Measurements from ENCODE around the gene RNF220.

RNF220 gene

DNA sequence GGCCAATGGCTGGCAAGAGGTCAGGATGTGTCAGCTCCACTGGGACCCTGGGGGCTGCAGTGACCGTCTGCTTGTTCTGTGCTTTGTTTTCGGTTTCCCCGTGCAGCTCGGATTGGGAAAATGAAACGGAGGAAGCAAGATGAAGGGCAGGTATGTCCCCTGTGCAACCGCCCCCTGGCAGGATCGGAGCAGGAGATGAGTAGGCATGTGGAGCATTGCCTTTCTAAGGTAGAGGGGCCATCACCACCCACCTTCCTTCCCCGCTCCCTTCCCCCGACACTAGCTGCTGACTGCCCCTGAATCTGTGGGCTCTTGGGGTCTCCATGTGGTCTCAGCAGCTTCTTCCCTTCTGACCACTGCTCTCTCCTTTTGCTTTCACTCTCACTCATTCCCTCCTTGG is 230.4 kb downstream of the RNF220 start:
- no peaks in the 10 kb centered on the region for H3K9me3 ChIP-seq (ENCODE audit: low read length)
- H3K4me3 ChIP-seq (ENCODE audit: low read depth, low read length, poor library complexity, severe bottlenecking): no peak overlapping the region
- H2AFZ ChIP-seq (ENCODE audit: low read length): no peak overlapping the region
- no peaks in the 10 kb centered on the region for H4K20me1 ChIP-seq (ENCODE audit: insufficient read depth, low read length)
- no peaks in the 10 kb centered on the region for H3K27me3 ChIP-seq (ENCODE audit: insufficient read depth, low read length)
- no peaks in the 10 kb centered on the region for H3K9me2 ChIP-seq (ENCODE audit: low read depth, low read length)
- no peak for TF ChIP-seq EZH2 (IDR thresholded peaks at IDR 0.05; ENCODE audit: borderline replicate concordance, low read length)
- TF ChIP-seq, protein P1, sequence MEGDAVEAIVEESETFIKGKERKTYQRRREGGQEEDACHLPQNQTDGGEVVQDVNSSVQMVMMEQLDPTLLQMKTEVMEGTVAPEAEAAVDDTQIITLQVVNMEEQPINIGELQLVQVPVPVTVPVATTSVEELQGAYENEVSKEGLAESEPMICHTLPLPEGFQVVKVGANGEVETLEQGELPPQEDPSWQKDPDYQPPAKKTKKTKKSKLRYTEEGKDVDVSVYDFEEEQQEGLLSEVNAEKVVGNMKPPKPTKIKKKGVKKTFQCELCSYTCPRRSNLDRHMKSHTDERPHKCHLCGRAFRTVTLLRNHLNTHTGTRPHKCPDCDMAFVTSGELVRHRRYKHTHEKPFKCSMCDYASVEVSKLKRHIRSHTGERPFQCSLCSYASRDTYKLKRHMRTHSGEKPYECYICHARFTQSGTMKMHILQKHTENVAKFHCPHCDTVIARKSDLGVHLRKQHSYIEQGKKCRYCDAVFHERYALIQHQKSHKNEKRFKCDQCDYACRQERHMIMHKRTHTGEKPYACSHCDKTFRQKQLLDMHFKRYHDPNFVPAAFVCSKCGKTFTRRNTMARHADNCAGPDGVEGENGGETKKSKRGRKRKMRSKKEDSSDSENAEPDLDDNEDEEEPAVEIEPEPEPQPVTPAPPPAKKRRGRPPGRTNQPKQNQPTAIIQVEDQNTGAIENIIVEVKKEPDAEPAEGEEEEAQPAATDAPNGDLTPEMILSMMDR (IDR thresholded peaks at IDR 0.05; ENCODE audit: low read length): no peak
- H3K4me1 ChIP-seq (ENCODE audit: insufficient read depth, low read length, severe bottlenecking): peaks cover 28% of the 10 kb centered on the region
- H3K79me2 ChIP-seq (ENCODE audit: insufficient read depth, low read length): peaks cover 3% of the 10 kb centered on the region
- no peak overlapping the region for H3K4me2 ChIP-seq (ENCODE audit: low read length)
- H3K9ac ChIP-seq (ENCODE audit: low read length): no peak overlapping the region
- peaks cover 74% of the 10 kb centered on the region for H3K36me3 ChIP-seq (ENCODE audit: insufficient read depth, low read length)
- H3F3A ChIP-seq (ENCODE audit: insufficient read depth, low read length): no peaks in the 10 kb centered on the region
- no peak overlapping the region for H3K27ac ChIP-seq (ENCODE audit: low read depth, low read length, poor library complexity, severe bottlenecking)

DNA sequence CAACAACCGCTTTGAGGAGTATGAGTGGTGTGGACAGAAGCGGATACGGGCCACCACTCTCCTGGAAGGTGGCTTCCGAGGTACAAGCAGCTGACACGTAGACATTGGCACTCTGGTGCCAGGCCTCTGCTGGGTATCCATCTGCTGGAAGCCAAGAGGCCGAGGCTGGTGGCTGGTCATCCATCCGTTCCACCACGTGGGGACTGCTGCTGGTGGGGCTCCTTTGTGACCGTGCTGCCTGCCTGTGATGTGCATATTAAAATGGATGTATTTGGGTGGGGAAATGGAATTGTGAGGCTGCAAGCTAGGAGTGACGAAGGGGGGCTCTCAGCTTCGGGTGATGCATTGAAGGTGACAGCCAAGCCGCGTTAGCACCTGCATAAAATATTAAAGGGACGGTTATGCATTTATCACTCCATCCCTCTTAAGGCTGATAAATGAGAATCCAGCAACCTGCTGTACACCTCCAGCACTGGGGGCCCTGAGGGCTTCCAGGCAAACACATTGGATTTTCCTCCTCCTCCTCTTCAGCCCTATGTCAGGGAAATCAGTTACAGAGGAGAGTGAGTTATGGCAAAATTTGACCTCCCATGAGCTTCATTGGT is 231.1 kb downstream of the RNF220 start:
- TF ChIP-seq, protein P1 (IDR thresholded peaks at IDR 0.05; ENCODE audit: low read length): no peak
- TF ChIP-seq EZH2 (IDR thresholded peaks at IDR 0.05; ENCODE audit: borderline replicate concordance, low read length): no peak
- Histone ChIP-seq H3K27ac (ENCODE audit: low read depth, low read length, poor library complexity, severe bottlenecking) (no peak overlapping the region), H3K36me3 (ENCODE audit: insufficient read depth, low read length) (peaks cover 81% of the 10 kb centered on the region), H3K9me3 (ENCODE audit: low read length) (no peaks in the 10 kb centered on the region), H3K9me2 (ENCODE audit: low read depth, low read length) (no peaks in the 10 kb centered on the region), H3K4me3 (ENCODE audit: low read depth, low read length, poor library complexity, severe bottlenecking) (no peak overlapping the region), H3K9ac (ENCODE audit: low read length) (no peak overlapping the region), H3K79me2 (ENCODE audit: insufficient read depth, low read length) (peaks cover 3% of the 10 kb centered on the region), H3F3A (ENCODE audit: insufficient read depth, low read length) (no peaks in the 10 kb centered on the region), H2AFZ (ENCODE audit: low read length) (no peak overlapping the region), H3K27me3 (ENCODE audit: insufficient read depth, low read length) (no peaks in the 10 kb centered on the region), H3K4me1 (ENCODE audit: insufficient read depth, low read length, severe bottlenecking) (peaks cover 24% of the 10 kb centered on the region), H4K20me1 (ENCODE audit: insufficient read depth, low read length) (no peaks in the 10 kb centered on the region), H3K4me2 (ENCODE audit: low read length) (no peak overlapping the region)

DNA sequence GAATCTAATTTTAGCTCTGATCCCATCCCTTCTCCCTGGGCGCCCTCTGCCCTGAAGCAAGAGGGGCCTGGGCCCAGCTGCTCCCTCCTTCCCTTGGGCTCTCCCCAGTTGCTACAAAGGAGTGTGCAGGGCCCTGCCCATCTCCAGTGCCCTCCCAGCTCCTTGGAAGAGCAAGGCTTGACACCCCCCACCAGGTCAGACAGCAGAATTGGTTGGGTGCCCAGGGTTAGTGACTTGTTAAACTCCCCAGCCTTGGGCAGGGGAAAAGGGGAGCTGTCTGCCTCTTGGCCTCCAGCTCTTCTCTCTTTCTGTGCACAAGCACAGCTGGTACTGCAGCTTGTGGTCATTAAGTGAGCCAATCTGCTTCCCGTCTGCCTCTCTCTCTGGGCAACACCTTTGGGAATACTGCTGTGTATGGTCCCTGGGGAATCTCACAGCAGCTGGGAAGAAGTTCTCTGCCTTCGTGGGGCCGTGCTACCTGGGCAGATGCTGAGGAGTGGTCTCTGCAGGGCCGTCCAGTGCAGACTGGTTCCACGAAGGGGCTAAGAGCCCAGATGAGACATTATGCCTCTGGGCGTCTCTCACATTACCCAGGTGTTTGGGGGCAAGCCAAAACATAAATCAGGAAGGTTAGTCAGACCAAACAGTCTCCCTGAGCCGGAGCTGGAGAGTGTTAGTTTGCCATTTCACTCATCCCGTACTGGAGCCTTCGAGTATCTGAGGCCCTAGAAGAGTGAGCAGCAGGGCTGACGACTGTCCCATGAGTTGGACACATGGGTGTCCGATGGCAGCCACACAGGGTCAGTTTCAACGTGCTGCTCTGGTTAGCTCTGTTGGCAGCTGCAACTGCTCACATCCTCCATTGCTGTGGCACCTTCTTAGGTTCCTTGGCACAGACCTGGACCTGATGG is 231.9 kb downstream of the RNF220 start:
- Histone ChIP-seq H3K9me3 (ENCODE audit: low read length) (no peaks in the 10 kb centered on the region), H3F3A (ENCODE audit: insufficient read depth, low read length) (no peaks in the 10 kb centered on the region), H3K27me3 (ENCODE audit: insufficient read depth, low read length) (no peaks in the 10 kb centered on the region), H3K27ac (ENCODE audit: low read depth, low read length, poor library complexity, severe bottlenecking) (no peak overlapping the region), H3K4me3 (ENCODE audit: low read depth, low read length, poor library complexity, severe bottlenecking) (no peak overlapping the region), H3K4me1 (ENCODE audit: insufficient read depth, low read length, severe bottlenecking) (peaks cover 21% of the 10 kb centered on the region), H3K36me3 (ENCODE audit: insufficient read depth, low read length) (peaks cover 89% of the 10 kb centered on the region), H3K79me2 (ENCODE audit: insufficient read depth, low read length) (peaks cover 3% of the 10 kb centered on the region), H2AFZ (ENCODE audit: low read length) (no peak overlapping the region), H3K9ac (ENCODE audit: low read length) (no peak overlapping the region), H3K9me2 (ENCODE audit: low read depth, low read length) (no peaks in the 10 kb centered on the region), H3K4me2 (ENCODE audit: low read length) (no peak overlapping the region), H4K20me1 (ENCODE audit: insufficient read depth, low read length) (no peaks in the 10 kb centered on the region)
- TF ChIP-seq, protein P1 (IDR thresholded peaks at IDR 0.05; ENCODE audit: low read length): no peak
- TF ChIP-seq EZH2 (IDR thresholded peaks at IDR 0.05; ENCODE audit: borderline replicate concordance, low read length): no peak
